IMR-90 (cell line): ENCODE measurements around the gene HSPA1L. TPM values are rescaled to one million over a fixed set of nuclear protein-coding genes. Genes with fewer than 3 reads are reported as not detected.

Experiments
- ATAC-seq: fragments of 200-7000 bp; cut with Tn5 transposase; 2 replicates; pipeline ENCODE4 v1.9.1; 2020; ENCODE audit warnings: low read depth, mild to moderate bottlenecking, moderate library complexity
- BruUV-seq: library from RNA; stranded (reverse); fragments of 400-500 nt; replicated peaks from 2 replicates; lab custom pipeline; 2021; lab: Mats Ljungman, UMichigan
- CTCF ChIA-PET: fragments of 300-600 bp; formaldehyde crosslinking; extraction: SDS; loops from one replicate; lab custom pipeline; 2021; ENCODE audit warnings: antibody characterized with exemption; lab: Yijun Ruan, JAX
- POLR2A ChIA-PET: fragments of 300-600 bp; sonication (Branson Sonifier 250); formaldehyde crosslinking; loops from one replicate; lab custom pipeline; 2022; ENCODE audit warnings: antibody characterized with exemption; ENCODE audit not compliant: unreplicated experiment; lab: Charles Lee
- DNase-seq: peaks from one replicate; pipeline ENCODE4 v3.0.0; 2013
- H2AFZ ChIP-seq: replicated peaks from 2 replicates; pipeline ENCODE3; 2013; ENCODE audit warnings: low read length, mild to moderate bottlenecking; ENCODE audit not compliant: poor library complexity
- H2AK5ac ChIP-seq: 2 replicates; pipeline ENCODE4 v1.6.1; 2013; ENCODE audit warnings: low read depth, low read length, inconsistent platforms
- H2AK9ac ChIP-seq: replicated peaks from 2 replicates; pipeline ENCODE3; 2013; ENCODE audit warnings: mild to moderate bottlenecking, low read depth, low read length, moderate library complexity; ENCODE audit not compliant: poor library complexity
- H2BK120ac ChIP-seq: 2 replicates; pipeline ENCODE4 v1.6.1; 2013; ENCODE audit warnings: low read depth, low read length, inconsistent platforms
- H2BK15ac ChIP-seq: 3 replicates; pipeline ENCODE4 v1.6.1; 2013; ENCODE audit warnings: low read depth, low read length, inconsistent platforms
- H2BK20ac ChIP-seq: 2 replicates; pipeline ENCODE4 v1.6.1; 2013; ENCODE audit warnings: low read depth, mild to moderate bottlenecking, inconsistent platforms, low read length, moderate library complexity
- H2BK5ac ChIP-seq: 2 replicates; pipeline ENCODE4 v1.6.1; 2013; ENCODE audit warnings: mild to moderate bottlenecking, low read depth, low read length, inconsistent platforms; ENCODE audit not compliant: poor library complexity, severe bottlenecking
- H3K14ac ChIP-seq: replicated peaks from 2 replicates; pipeline ENCODE4 v1.6.1; 2013; ENCODE audit warnings: low read depth, low read length, inconsistent platforms
- H3K18ac ChIP-seq: 2 replicates; pipeline ENCODE4 v1.6.1; 2013; ENCODE audit warnings: low read depth, low read length, control low read depth
- H3K23ac ChIP-seq: 2 replicates; pipeline ENCODE4 v1.6.1; 2013; ENCODE audit warnings: low read depth, low read length, inconsistent platforms
- H3K27ac ChIP-seq: 2 replicates; pipeline ENCODE4 v1.5.1; 2013; ENCODE audit warnings: mild to moderate bottlenecking, control low read depth, low read length; ENCODE audit not compliant: insufficient read depth
- H3K27me3 ChIP-seq: 2 replicates; pipeline ENCODE4 v1.6.1; 2013; ENCODE audit warnings: low read length; ENCODE audit not compliant: control insufficient read depth, insufficient read depth
- H3K36me3 ChIP-seq: 2 replicates; pipeline ENCODE4 v1.6.1; 2013; ENCODE audit warnings: low read length, mixed read lengths; ENCODE audit not compliant: control insufficient read depth, insufficient read depth
- H3K4ac ChIP-seq: 2 replicates; pipeline ENCODE4 v1.6.1; 2013; ENCODE audit warnings: low read depth, low read length, inconsistent platforms
- H3K4me1 ChIP-seq: 2 replicates; pipeline ENCODE4 v1.6.1; 2013; ENCODE audit warnings: low read length, mixed read lengths; ENCODE audit not compliant: control insufficient read depth, insufficient read depth
- H3K4me2 ChIP-seq: 2 replicates; pipeline ENCODE4 v1.6.1; 2013; ENCODE audit warnings: low read depth, mild to moderate bottlenecking, control low read depth, low read length, moderate library complexity
- H3K4me3 ChIP-seq: 2 replicates; pipeline ENCODE4 v1.5.1; 2013; ENCODE audit warnings: low read depth, mild to moderate bottlenecking, control low read depth, low read length, moderate library complexity; ENCODE audit not compliant: insufficient read depth
- H3K56ac ChIP-seq: 2 replicates; pipeline ENCODE4 v1.6.1; 2013; ENCODE audit warnings: low read length, inconsistent platforms; ENCODE audit not compliant: insufficient read depth; ENCODE audit errors: extremely low read depth
- H3K79me1 ChIP-seq, 2 experiments: 2 replicates each; pipeline ENCODE4 v1.6.1; 2013; ENCODE audit warnings: low read length in 2 of 2, inconsistent platforms in 1 of 2, low read depth in 1 of 2
- H3K9ac ChIP-seq: 2 replicates; pipeline ENCODE4 v1.6.1; 2013; ENCODE audit warnings: low read depth, low read length, control low read depth
- H3K9me1 ChIP-seq: 2 replicates; pipeline ENCODE4 v1.6.1; 2013; ENCODE audit warnings: low read length, inconsistent platforms; ENCODE audit not compliant: insufficient read depth
- H3K9me3 ChIP-seq: 2 replicates; pipeline ENCODE4 v1.6.1; 2013; ENCODE audit warnings: low read length; ENCODE audit not compliant: control insufficient read depth, insufficient read depth
- H4K20me1 ChIP-seq: 2 replicates; pipeline ENCODE4 v1.6.1; 2013; ENCODE audit warnings: low read length, inconsistent platforms; ENCODE audit not compliant: insufficient read depth
- H4K5ac ChIP-seq: 2 replicates; pipeline ENCODE4 v1.6.1; 2013; ENCODE audit warnings: mild to moderate bottlenecking, low read depth, low read length, control low read depth
- H4K8ac ChIP-seq, 2 experiments: 2 replicates each; pipeline ENCODE4 v1.6.1; 2013; ENCODE audit warnings: low read depth in 2 of 2, low read length in 2 of 2, control low read depth in 1 of 2, inconsistent platforms in 1 of 2
- H4K91ac ChIP-seq: 2 replicates; pipeline ENCODE4 v1.6.1; 2013; ENCODE audit warnings: low read depth, low read length, inconsistent platforms; ENCODE audit not compliant: insufficient read depth
- BHLHE40 ChIP-seq: fragments of 150-350 bp; IDR thresholded peaks from 2 replicates; pipeline ENCODE4 v1.6.1; 2016; ENCODE audit warnings: mild to moderate bottlenecking, low read depth, low read length
- CEBPB ChIP-seq: IDR thresholded peaks from 2 replicates; pipeline ENCODE4 v1.6.1; 2012; ENCODE audit warnings: low read depth, low read length, improper control_type of control experiment
- CHD1 ChIP-seq: IDR thresholded peaks from 2 replicates; pipeline ENCODE4 v1.6.1; 2012; ENCODE audit warnings: low read depth, low read length, improper control_type of control experiment
- CTCF ChIP-seq: conservative IDR thresholded peaks from 2 replicates; pipeline ENCODE4 v1.5.1; 2012; ENCODE audit warnings: mild to moderate bottlenecking, low read depth, low read length, improper control_type of control experiment
- ELK1 ChIP-seq: fragments of 150-350 bp; IDR thresholded peaks from 2 replicates; pipeline ENCODE4 v1.6.1; 2016; ENCODE audit warnings: low read depth, mild to moderate bottlenecking, low read length, moderate library complexity, borderline replicate concordance
- FOS ChIP-seq: fragments of 150-350 bp; IDR thresholded peaks from 2 replicates; pipeline ENCODE4 v1.6.1; 2016; ENCODE audit warnings: low read depth, low read length
- MAFK ChIP-seq: IDR thresholded peaks from 2 replicates; pipeline ENCODE4 v1.6.1; 2012; ENCODE audit warnings: low read depth, low read length, improper control_type of control experiment
- MAZ ChIP-seq: IDR thresholded peaks from 2 replicates; pipeline ENCODE4 v1.6.1; 2012; ENCODE audit warnings: low read depth, mild to moderate bottlenecking, low read length, improper control_type of control experiment, moderate library complexity, borderline replicate concordance
- MXI1 ChIP-seq: IDR thresholded peaks from 2 replicates; pipeline ENCODE4 v1.6.1; 2012; ENCODE audit warnings: low read depth, mild to moderate bottlenecking, low read length, moderate library complexity, borderline replicate concordance
- NFE2L2 ChIP-seq: fragments of 150-350 bp; IDR thresholded peaks from 2 replicates; pipeline ENCODE4 v1.6.1; 2016; ENCODE audit warnings: low read depth, mild to moderate bottlenecking, low read length
- POLR2A ChIP-seq: IDR thresholded peaks from 2 replicates; pipeline ENCODE4 v1.6.1; 2012; ENCODE audit warnings: mild to moderate bottlenecking, low read depth, low read length
- RAD21 ChIP-seq: IDR thresholded peaks from 2 replicates; pipeline ENCODE4 v1.6.1; 2012; ENCODE audit warnings: low read length, improper control_type of control experiment
- RCOR1 ChIP-seq: IDR thresholded peaks from 2 replicates; pipeline ENCODE4 v1.6.1; 2012; ENCODE audit warnings: mild to moderate bottlenecking, low read length, improper control_type of control experiment; ENCODE audit not compliant: insufficient replicate concordance
- RFX5 ChIP-seq: IDR thresholded peaks from 2 replicates; pipeline ENCODE4 v1.8.0; 2012; ENCODE audit warnings: low read depth, mild to moderate bottlenecking, low read length, moderate library complexity
- SMC3 ChIP-seq: fragments of 150-350 bp; IDR thresholded peaks from 2 replicates; pipeline ENCODE4 v1.6.1; 2016; ENCODE audit warnings: low read depth, mild to moderate bottlenecking, antibody characterized with exemption, low read length, moderate library complexity
- WGBS, 2 experiments: methylation state at CpG; one replicate each; pipeline versions ENCODE4 v1.1.5 to v1.1.7; 2013; ENCODE audit warnings: missing lambda C conversion rate in 2 of 2; ENCODE audit not compliant: insufficient read length in 1 of 2; ENCODE audit errors: extremely low coverage in 2 of 2; 5-methylcytosine and 5-hydroxymethylcytosine counted together
- dilution Hi-C: fragments of 300-500 bp; cut with HindIII; formaldehyde crosslinking; loops from one replicate; pipeline ENCODE4 v1.14.3; 2018; ENCODE audit warnings: low sequenced_read_pairs; ENCODE audit not compliant: unreplicated experiment
- in situ Hi-C: fragments of 300-500 bp; cut with MboI; formaldehyde crosslinking; loops from 3 replicates; pipeline ENCODE4 v1.14.3; 2019; ENCODE audit warnings: low sequenced_read_pairs, inconsistent platforms, mixed read lengths
- intact Hi-C: fragments of 100-400 bp; cut with micrococcal nuclease; formaldehyde crosslinking; loops from 2 replicates; pipeline ENCODE4 v1.10.0; 2022
- polyA plus RNA-seq, 3 experiments: library from polyadenylated mRNA; depleted of rRNA; stranded (reverse); fragments of >200 nt; gene quantifications; 2 replicates each; pipeline ENCODE4 v1.2.3, GENCODE V29; 2012; ENCODE audit warnings: low replicate concordance in 1 of 3
- total RNA-seq: library from RNA; depleted of rRNA; stranded (reverse); fragments of >200 nt; gene quantifications from 2 replicates; pipeline ENCODE4 v1.2.3, GENCODE V29; 2012

HSPA1L gene
- total and polyA plus RNA-seq, 2 of the 4 experiments (the other 2 are of a cell fraction), result 0.97 to 1.3 TPM

GRCh38 chr6:31829633-31830283, 14.7 kb upstream of the HSPA1L start:
- dilution Hi-C loops, result no loop called here
- ATAC-seq, result no peak
- Histone ChIP-seq H4K8ac (no peak overlapping the region), H3K27ac (no peak overlapping the region), H4K5ac (no peak overlapping the region), H3K4me1 (peaks cover 7% of the 10 kb centered on the region), H3K56ac (peak overlapping the region; percentile 52; the same call in 1 of the 2 replicates), H3K36me3 (no peaks in the 10 kb centered on the region), H4K91ac (no peak overlapping the region), H2BK15ac (no peak overlapping the region), H3K9me3 (no peaks in the 10 kb centered on the region), H3K23ac (peak overlapping the region; percentile 40; the same call in 1 of the 2 replicates), H2BK120ac (no peak overlapping the region), H2AK5ac (no peak overlapping the region), H3K4me2 (peak overlapping the region; percentile 98), H2AK9ac (no peak overlapping the region), H3K14ac (peak overlapping the region; percentile 37), H3K9ac (peak overlapping the region; percentile 94), H2AFZ (no peak overlapping the region), H3K4ac (no peak overlapping the region), H3K27me3 (no peaks in the 10 kb centered on the region), H3K4me3 (peak overlapping the region; percentile 81), H3K79me1 (peaks cover 6 to 19% of the 10 kb centered on the region in 2 experiments; a peak in 2 of 4 replicates), H3K18ac (no peak overlapping the region), H2BK20ac (no peak overlapping the region), H4K20me1 (peaks cover 9% of the 10 kb centered on the region), H2BK5ac (peak overlapping the region; percentile 73), H3K9me1 (no peaks in the 10 kb centered on the region)
- intact Hi-C loops, result loop anchor here (1.0 to 5.0 kb wide), 7 partner anchors 57 to 282 kb away; partner anchors contain the start of genes ABHD16A, ATP6V1G2, C6orf47 and DDAH2
- in situ Hi-C loops, result loop anchor here (10.0 kb wide), 2 partner anchors 145 to 285 kb away; partner anchors contain the start of genes ATP6V1G2, DDX39B, LY6G5C and NFKBIL1
- DNase-seq, result peak; percentile 56
- WGBS, 2 experiments, result no CpG with 5 or more reads among the region's 15 CpGs
- ChIA-PET CTCF (interaction anchor here (0.7 to 1.0 kb wide), 2 partner anchors 89 to 132 kb away, joined by 3 read pairs; no protein-coding TSS in a partner anchor), POLR2A (no interaction called here)
- no TSS peak for BruUV-seq
- TF ChIP-seq MAZ (no peak), MXI1 (no peak), CEBPB (no peak), CHD1 (no peak), RFX5 (no peak), CTCF (peak; percentile 63), BHLHE40 (no peak), ELK1 (no peak), FOS (no peak), RAD21 (peak; percentile 74), POLR2A (no peak), RCOR1 (no peak), SMC3 (peak; percentile 75), NFE2L2 (no peak), MAFK (no peak)
